Lower leg skin (tissue), 4 donors: ENCODE measurements around the gene PRXL2B. TPM values are rescaled to one million over a fixed set of nuclear protein-coding genes. Genes with fewer than 3 reads are reported as not detected.

Experiments used
- DNase-seq, 2 donors: peaks; one replicate each; pipeline ENCODE4 v3.0.0-alpha.2; 2019; ENCODE audit warnings: low spot score in 2 of 2
- H3K4me3 ChIP-seq: fragments of 200-600 bp; sonication (generic); 2 replicates; pipeline ENCODE4 v1.5.1; 2017; ENCODE audit warnings: mild to moderate bottlenecking, low read depth; ENCODE audit not compliant: poor library complexity, severe bottlenecking
- POLR2A ChIP-seq, 2 donors: fragments of 450-650 bp; IDR thresholded peaks; one replicate each; pipeline ENCODE4 v1.6.1; 2016 to 2017; ENCODE audit warnings: antibody characterized with exemption in 2 of 2, mild to moderate bottlenecking in 1 of 2, moderate library complexity in 1 of 2
- WGBS, 2 donors: methylation state at CpG; one replicate each; pipeline ENCODE4 v1.1.5; 2018; 5-methylcytosine and 5-hydroxymethylcytosine counted together
- intact Hi-C: fragments of 100-400 bp; cut with DNase I; formaldehyde crosslinking; loops from one replicate; pipeline ENCODE4 v1.15.0; 2023; ENCODE audit warnings: low total_unique reads
- total RNA-seq, 4 donors: library from RNA; depleted of rRNA; stranded (reverse); fragments of >200 nt; gene quantifications; one replicate each; pipeline ENCODE4 v1.1.0, GENCODE V29; 2016
- TF ChIP-seq, protein P1 (sequence below), 3 donors: fragments of 450-650 bp; IDR thresholded peaks; one replicate each; pipeline ENCODE4 v1.5.1; 2016; ENCODE audit warnings: antibody characterized with exemption in 3 of 3, mild to moderate bottlenecking in 3 of 3, moderate library complexity in 2 of 3

Gene PRXL2B
- total RNA-seq, 4 donors from 2014 or later = 5.6 to 16.4 (median 12.0) TPM

DNA sequence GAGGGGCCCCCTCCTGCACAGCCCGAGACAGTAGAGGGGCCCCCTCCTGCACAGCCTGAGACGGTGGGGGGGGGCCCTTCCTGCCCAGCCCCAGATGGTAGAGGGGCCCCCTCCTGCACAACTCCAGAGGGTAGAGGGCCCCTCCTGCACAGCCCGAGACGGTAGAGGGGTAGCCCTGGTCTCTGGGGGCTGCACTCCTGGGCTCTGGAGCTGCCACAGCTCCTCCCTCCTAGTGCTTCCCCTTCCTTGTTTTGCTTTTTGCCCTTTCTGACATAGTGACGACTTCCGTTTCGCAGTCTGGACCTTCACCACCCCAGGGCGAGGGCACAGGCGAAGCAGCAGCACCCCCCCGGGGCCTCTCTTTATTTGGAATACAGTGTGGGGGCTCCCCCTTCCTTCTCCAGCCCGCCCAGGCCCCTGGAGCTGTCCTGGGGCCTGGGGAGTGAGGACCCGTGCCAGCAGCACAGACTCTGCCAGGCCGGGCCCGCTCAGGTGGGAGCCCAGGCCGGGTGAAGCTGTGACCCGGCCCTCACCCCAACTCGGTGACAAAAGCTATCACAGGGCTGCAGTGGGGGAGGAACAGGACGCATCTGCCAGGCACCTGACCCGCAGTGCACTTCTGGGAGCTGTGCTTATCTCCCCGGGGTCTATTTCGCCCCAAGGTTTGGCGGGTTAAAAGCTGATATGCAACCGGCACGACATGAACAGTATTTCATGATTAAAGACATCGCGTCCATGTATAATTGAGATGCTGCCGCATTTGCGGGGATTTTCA lies 1.1 kb upstream of the PRXL2B start:
- intact Hi-C loops = no loop called here
- TF ChIP-seq, protein P1, sequence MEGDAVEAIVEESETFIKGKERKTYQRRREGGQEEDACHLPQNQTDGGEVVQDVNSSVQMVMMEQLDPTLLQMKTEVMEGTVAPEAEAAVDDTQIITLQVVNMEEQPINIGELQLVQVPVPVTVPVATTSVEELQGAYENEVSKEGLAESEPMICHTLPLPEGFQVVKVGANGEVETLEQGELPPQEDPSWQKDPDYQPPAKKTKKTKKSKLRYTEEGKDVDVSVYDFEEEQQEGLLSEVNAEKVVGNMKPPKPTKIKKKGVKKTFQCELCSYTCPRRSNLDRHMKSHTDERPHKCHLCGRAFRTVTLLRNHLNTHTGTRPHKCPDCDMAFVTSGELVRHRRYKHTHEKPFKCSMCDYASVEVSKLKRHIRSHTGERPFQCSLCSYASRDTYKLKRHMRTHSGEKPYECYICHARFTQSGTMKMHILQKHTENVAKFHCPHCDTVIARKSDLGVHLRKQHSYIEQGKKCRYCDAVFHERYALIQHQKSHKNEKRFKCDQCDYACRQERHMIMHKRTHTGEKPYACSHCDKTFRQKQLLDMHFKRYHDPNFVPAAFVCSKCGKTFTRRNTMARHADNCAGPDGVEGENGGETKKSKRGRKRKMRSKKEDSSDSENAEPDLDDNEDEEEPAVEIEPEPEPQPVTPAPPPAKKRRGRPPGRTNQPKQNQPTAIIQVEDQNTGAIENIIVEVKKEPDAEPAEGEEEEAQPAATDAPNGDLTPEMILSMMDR (IDR thresholded peaks at IDR 0.05) = no peak
- no peak for TF ChIP-seq POLR2A (IDR thresholded peaks at IDR 0.05)
- H3K4me3 ChIP-seq = peak overlapping the region; percentile 42
- 3 to 4% methylated on average over 26 to 28 of the region's 28 CpGs for WGBS, 2 donors
- DNase-seq = peak; percentile 67 to 95

DNA sequence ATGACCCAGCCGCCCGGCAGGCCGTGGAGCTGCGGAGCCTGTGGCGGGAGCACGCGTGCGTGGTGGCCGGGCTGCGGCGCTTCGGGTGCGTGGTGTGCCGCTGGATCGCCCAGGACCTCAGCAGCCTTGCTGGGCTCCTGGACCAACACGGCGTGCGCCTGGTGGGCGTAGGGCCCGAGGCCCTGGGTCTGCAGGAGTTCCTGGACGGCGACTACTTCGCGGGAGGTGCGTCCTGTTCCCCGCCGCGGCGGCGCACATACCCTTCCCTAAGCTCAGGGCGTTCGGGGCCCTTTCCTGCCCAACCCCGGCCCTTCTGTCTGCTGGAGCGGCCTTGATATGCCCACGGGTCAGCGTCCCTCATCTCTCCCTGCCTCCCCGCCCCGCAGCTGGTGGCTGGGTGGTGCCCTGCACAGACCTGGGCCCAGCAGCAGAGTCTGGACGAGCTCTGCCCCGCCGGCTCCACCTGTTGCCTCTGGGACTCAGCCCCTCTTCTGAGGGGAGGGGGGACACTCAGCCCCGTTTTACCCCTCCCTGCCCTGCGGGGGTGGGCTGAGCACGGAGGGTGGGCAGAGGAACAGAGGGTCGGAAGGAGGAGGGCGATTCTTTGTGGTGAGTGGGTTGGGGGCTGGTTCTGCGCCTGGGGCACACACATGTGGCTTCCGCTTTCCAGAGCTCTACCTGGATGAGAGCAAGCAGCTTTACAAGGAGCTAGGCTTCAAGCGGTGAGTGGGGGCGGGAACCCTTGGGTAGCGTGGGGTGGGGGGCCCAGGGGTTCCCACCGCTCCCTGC lies 688 bp downstream of the PRXL2B start:
- intact Hi-C loops = no loop called here
- WGBS, 2 donors = 13 to 36% methylated on average over 15 to 34 of the region's 52 CpGs
- peak overlapping the region; percentile 30 for H3K4me3 ChIP-seq
- DNase-seq = no peak
- TF ChIP-seq, protein P1 (IDR thresholded peaks at IDR 0.05) = no peak
- no peak for TF ChIP-seq POLR2A (IDR thresholded peaks at IDR 0.05)

DNA sequence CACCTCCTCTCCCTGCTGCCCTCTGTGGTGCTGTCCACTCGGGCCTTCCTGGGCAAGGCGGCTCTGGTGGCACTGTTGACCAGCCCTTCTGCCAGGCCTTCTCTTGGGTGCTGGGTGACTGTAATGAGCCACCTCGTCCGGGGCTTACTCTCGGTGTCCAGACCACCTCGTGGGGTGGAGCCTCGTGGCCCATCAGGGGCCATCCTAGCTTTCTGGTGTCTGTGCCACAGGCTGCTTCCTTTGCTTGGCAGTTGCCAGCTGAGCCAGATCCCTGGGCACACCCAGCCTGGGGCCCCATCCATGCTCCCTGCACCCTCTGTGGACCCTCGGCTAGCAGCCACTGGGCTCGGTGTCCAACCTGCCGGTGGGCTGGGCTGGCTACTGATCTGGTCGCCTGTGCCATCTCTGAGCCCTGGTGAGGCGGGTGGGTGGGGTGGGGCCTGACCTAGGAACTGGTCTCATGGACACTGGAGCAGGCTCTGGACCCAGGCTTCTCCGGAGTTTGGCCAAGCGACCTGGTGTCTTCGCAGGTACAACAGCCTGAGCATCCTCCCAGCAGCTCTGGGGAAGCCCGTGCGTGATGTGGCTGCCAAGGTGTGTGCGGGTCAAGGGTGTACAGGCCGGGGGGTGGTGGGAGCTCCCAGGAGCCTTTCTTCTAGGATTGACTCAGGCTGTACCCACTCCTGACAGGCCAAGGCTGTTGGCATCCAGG lies 1.4 kb downstream of the PRXL2B start:
- TF ChIP-seq, protein P1 (IDR thresholded peaks at IDR 0.05) = no peak
- no peak overlapping the region for H3K4me3 ChIP-seq
- no peak for DNase-seq
- WGBS, 2 donors = 89 to 90% methylated on average over 13 to 19 of the region's 19 CpGs
- intact Hi-C loops = no loop called here

DNA sequence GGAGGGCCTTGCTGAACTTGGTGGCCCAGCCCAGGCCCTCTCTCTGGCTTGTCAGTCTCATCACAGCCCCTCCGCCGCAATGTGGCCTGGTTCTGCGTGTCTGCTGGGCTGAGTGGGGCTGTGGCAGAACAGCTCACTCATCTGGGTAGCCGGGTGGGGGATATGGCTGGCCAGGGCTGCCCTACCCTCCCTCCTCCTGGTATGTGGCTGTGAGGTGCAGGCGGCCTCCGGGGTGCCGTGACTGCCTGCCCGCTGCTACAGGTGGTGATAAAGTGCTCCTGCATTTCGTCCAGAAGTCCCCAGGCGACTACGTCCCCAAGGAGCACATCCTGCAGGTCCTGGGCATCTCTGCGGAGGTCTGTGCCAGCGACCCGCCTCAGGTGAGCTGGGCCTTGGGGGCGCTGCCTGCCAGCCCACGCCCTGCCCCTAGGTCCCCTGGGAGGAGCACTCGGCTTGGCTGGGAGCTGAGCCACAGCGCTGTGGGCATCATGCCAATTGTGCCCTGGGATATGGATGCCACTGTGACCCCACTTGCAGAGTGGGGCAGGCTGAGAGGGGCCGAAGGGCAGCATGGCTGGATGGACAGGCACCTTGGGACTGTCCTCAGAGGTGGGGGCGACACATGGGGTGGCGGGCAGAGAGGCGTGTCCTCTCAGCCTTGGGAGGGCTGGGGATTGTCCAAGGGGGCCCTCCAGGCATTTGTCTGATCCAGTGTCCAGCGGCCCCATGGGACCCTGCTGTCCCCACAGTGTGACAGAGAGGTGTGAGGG lies 2.3 kb downstream of the PRXL2B start:
- TF ChIP-seq, protein P1 (IDR thresholded peaks at IDR 0.05) = no peak
- TF ChIP-seq POLR2A (IDR thresholded peaks at IDR 0.05) = no peak
- H3K4me3 ChIP-seq = no peak overlapping the region
- 81 to 90% methylated on average over 11 to 23 of the region's 23 CpGs for WGBS, 2 donors
- DNase-seq = no peak
- intact Hi-C loops = no loop called here
